ENCODE data around the gene ENO4.

- TF ChIP-seq, protein P1, sequence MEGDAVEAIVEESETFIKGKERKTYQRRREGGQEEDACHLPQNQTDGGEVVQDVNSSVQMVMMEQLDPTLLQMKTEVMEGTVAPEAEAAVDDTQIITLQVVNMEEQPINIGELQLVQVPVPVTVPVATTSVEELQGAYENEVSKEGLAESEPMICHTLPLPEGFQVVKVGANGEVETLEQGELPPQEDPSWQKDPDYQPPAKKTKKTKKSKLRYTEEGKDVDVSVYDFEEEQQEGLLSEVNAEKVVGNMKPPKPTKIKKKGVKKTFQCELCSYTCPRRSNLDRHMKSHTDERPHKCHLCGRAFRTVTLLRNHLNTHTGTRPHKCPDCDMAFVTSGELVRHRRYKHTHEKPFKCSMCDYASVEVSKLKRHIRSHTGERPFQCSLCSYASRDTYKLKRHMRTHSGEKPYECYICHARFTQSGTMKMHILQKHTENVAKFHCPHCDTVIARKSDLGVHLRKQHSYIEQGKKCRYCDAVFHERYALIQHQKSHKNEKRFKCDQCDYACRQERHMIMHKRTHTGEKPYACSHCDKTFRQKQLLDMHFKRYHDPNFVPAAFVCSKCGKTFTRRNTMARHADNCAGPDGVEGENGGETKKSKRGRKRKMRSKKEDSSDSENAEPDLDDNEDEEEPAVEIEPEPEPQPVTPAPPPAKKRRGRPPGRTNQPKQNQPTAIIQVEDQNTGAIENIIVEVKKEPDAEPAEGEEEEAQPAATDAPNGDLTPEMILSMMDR (IDR thresholded peaks at IDR 0.05), result no peak
- TF ChIP-seq POLR2AphosphoS5 (IDR thresholded peaks at IDR 0.05) (peak in 1 of 3 donors; percentile 56), EP300 (IDR thresholded peaks at IDR 0.05) (no peak)
Measured at GRCh38 chr10:116888380-116889055, 39.2 kb downstream of the ENO4 start.
